T-helper 2 cell (primary cell): Measurements from ENCODE around the gene RNF44.

Experiments
- DNase-seq, 5 experiments: peaks; one replicate each; pipeline versions ENCODE4 v3.0.0 to v3.0.0-alpha.2; 2012 to 2022
- total RNA-seq, 2 donors: gene quantifications; one replicate each; lab custom pipeline; 2026; lab: John Stamatoyannopoulos, UW

The RNF44 gene
- 88.2 to 123 reads per million in 2 donors for total RNA-seq

- peak; percentile 97 to 99 (median 99) for DNase-seq
Measured at GRCh38 chr5:176536902-176537553, at the start of gene RNF44. RNF44 (minus strand) TSS chr5:176537402; CDS start chr5:176532472, 4,930 bp downstream.

GRCh38 chr5:176583076-176583475 is 45.9 kb upstream of the RNF44 start:
- DNase-seq: no peak

GRCh38 chr5:176581361-176581760 is 44.2 kb upstream of the RNF44 start:
- no peak for DNase-seq

GRCh38 chr5:176579323-176579722 is 42.1 kb upstream of the RNF44 start:
- DNase-seq: no peak

- peak in 2 of 5 experiments; percentile 39 to 49 for DNase-seq
Measured at GRCh38 chr5:176578391-176578808, 41.2 kb upstream of the RNF44 start.

GRCh38 chr5:176577312-176578176 is 40.3 kb upstream of the RNF44 start:
- no peak for DNase-seq

GRCh38 chr5:176575488-176576422 is 38.6 kb upstream of the RNF44 start:
- DNase-seq: no peak

GRCh38 chr5:176575066-176575465 is 37.9 kb upstream of the RNF44 start:
- no peak for DNase-seq

GRCh38 chr5:176574297-176574591 is 37.0 kb upstream of the RNF44 start:
- no peak for DNase-seq

- peak; percentile 50 to 71 (median 65) for DNase-seq
Measured at GRCh38 chr5:176573564-176574296, 36.5 kb upstream of the RNF44 start.

- no peak for DNase-seq
Measured at GRCh38 chr5:176570044-176570443, 32.8 kb upstream of the RNF44 start.

GRCh38 chr5:176568657-176569056 is 31.5 kb upstream of the RNF44 start:
- DNase-seq: no peak

GRCh38 chr5:176565760-176566288 is 28.6 kb upstream of the RNF44 start:
- no peak for DNase-seq

GRCh38 chr5:176564002-176564401 is 26.8 kb upstream of the RNF44 start:
- no peak for DNase-seq

GRCh38 chr5:176562189-176562588 is 25.0 kb upstream of the RNF44 start:
- DNase-seq: no peak

- DNase-seq: no peak
Measured at GRCh38 chr5:176561259-176561658, 24.1 kb upstream of the RNF44 start.

- peak in 2 of 5 experiments; percentile 16 to 37 for DNase-seq
Measured at GRCh38 chr5:176560364-176560763, 23.2 kb upstream of the RNF44 start.

- DNase-seq: peak in 1 of 5 experiments; percentile 56
Measured at GRCh38 chr5:176559683-176560082, 22.5 kb upstream of the RNF44 start.

- DNase-seq: no peak
Measured at GRCh38 chr5:176557846-176558245, 20.6 kb upstream of the RNF44 start.

GRCh38 chr5:176553260-176554085 is 16.3 kb upstream of the RNF44 start:
- DNase-seq: no peak

- no peak for DNase-seq
Measured at GRCh38 chr5:176552332-176552869, 15.2 kb upstream of the RNF44 start.
